ENCODE measurements around the gene NFIX. TPM values are rescaled to one million over a fixed set of nuclear protein-coding genes. Genes with fewer than 3 reads are reported as not detected.
A peak's percentile ranks its signal among the peaks of the same experiment; 100 is the strongest.

Gene NFIX
- total and polyA plus RNA-seq, 9 of the 15 experiments (the other 6 are each of a cell fraction or from before 2014, with no cell fraction given), result 0.28 to 26.8 (median 5.4) TPM

DNA sequence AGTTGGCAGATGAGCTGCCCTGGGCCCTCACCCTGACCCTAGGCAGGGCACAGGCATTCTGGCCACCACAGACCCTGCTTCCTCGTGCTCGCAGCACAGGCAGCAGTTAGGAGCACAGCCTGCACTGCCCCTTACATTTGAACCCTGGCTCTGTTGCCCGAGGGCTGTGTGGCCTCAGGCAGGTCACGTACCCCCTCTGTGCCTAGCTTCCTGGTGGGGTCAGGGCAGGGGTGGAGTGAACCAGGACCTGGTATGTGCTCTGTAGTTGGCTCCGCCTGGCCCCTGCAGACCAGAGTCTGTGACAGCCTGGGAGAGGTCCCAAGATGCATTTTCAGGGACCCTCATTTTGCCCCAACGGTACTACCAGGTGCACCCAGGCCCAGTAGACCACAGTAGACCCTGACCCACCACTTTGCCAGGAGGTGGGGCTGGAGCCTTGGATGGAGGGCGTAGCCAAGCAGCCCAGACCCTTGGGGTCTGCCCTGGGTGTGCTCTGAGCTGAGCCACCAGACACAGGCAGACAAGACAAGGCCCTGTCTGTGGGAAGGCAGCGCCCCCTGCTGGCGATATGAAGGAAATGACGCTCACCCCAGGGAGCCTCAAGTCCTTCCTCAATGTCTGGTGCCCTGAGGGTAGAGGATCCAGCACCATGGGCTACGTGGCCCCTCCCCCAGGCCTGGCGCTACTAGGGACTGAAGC lies 98.3 kb downstream of the NFIX start (continued):
- TF ChIP-seq ZBTB40 (IDR thresholded peaks at IDR 0.05) (no peak), ZBTB40 (CRISPR knock-in tag; IDR thresholded peaks at IDR 0.05) (no peak), EZH2 (IDR thresholded peaks at IDR 0.05; ENCODE audit: borderline replicate concordance, low read depth, low read length) (no peak), ZNF507 (tag; conservative IDR thresholded peaks at IDR 0.05) (no peak), ELK3 (CRISPR knock-in tag; IDR thresholded peaks at IDR 0.05) (no peak), NRF1 (conservative IDR thresholded peaks at IDR 0.05 in 1 of 2, IDR thresholded peaks at IDR 0.05 in 1 of 2) (no peak), JUND (IDR thresholded peaks at IDR 0.05; ENCODE audit: borderline replicate concordance, low read depth, low read length) (peak; percentile 53; the same call in 1 of the 2 replicates), JUND (tag; IDR thresholded peaks at IDR 0.05; ENCODE audit: borderline replicate concordance, low read depth, low read length) (peak; percentile 34; the same call in 1 of the 3 replicates), KLF10 (CRISPR knock-in tag; IDR thresholded peaks at IDR 0.05) (no peak), CCNT2 (IDR thresholded peaks at IDR 0.05; ENCODE audit: borderline replicate concordance, extremely low read depth, insufficient read length, low read depth, low read length) (no peak), ZNF263 (CRISPR knock-in tag; IDR thresholded peaks at IDR 0.05; ENCODE audit: borderline replicate concordance) (peak; percentile 21; the same call in 1 of the 2 replicates), SP2 (IDR thresholded peaks at IDR 0.05; ENCODE audit: extremely low read depth, low read depth, low read length, poor library complexity, severe bottlenecking) (no peak), TAF7 (tag; IDR thresholded peaks at IDR 0.05) (no peak), ZC3H8 (IDR thresholded peaks at IDR 0.05) (no peak), ZNF780A (CRISPR knock-in tag; IDR thresholded peaks at IDR 0.05) (no peak), CREB1 (IDR thresholded peaks at IDR 0.05) (peak; percentile 46; the same call in 1 of the 2 replicates), CREB1 (CRISPR knock-in tag; IDR thresholded peaks at IDR 0.05) (peak; percentile 83), CEBPG (CRISPR knock-in tag; IDR thresholded peaks at IDR 0.05) (0 out of 2 replicates have a peak, but pooled peaks have one; percentile 5), CEBPG (tag; conservative IDR thresholded peaks at IDR 0.05 in 1 of 2, IDR thresholded peaks at IDR 0.05 in 1 of 2) (no peak), LEF1 (IDR thresholded peaks at IDR 0.05) (no peak)
